LNCAP (cell line): ENCODE results near the gene PSMD9.
A peak's percentile ranks its signal among the peaks of the same experiment; 100 is the strongest.

Source experiments
- TF ChIP-seq, protein P1 (sequence below): fragments of 450-650 bp; IDR thresholded peaks from 2 replicates; pipeline ENCODE4 v1.5.1; 2017; ENCODE audit warnings: mild to moderate bottlenecking

The PSMD9 gene, protein sequence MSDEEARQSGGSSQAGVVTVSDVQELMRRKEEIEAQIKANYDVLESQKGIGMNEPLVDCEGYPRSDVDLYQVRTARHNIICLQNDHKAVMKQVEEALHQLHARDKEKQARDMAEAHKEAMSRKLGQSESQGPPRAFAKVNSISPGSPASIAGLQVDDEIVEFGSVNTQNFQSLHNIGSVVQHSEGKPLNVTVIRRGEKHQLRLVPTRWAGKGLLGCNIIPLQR

DNA sequence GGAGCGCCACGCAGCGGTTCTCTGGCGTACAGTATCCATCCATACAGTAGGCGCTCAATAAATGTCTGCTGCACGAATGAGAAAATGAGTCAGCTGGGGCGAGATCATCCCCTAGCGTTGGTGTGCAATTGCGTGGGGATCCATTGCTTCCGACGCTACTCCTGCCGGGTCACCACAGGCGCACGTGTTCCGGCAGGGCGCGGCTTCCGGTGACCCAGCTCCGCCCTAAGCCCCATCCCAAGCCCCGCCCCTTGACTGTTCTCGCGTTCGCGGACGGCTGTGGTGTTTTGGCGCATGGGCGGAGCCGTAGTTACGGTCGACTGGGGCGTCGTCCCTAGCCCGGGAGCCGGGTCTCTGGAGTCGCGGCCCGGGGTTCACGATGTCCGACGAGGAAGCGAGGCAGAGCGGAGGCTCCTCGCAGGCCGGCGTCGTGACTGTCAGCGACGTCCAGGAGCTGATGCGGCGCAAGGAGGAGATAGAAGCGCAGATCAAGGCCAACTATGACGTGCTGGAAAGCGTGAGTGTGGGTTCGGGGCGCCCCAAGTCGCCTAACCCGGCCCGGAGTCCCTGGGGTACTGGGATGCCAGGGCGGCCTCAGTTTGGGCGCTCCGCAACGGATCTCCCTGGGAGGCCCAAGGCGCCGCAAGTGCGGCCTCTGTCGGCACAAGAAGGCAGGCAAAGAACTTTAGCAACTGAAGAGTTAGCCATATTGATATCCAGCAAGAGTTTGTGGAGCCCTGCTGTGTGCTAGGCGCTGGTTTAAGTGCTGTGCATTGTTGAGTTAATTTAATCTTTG lies at the start of gene PSMD9:
TSS of gene PSMD9 (plus strand) at position 313 of the 796 bp plus-strand sequence. CDS start at position 380, 67 bp downstream.
- TF ChIP-seq, protein P1, sequence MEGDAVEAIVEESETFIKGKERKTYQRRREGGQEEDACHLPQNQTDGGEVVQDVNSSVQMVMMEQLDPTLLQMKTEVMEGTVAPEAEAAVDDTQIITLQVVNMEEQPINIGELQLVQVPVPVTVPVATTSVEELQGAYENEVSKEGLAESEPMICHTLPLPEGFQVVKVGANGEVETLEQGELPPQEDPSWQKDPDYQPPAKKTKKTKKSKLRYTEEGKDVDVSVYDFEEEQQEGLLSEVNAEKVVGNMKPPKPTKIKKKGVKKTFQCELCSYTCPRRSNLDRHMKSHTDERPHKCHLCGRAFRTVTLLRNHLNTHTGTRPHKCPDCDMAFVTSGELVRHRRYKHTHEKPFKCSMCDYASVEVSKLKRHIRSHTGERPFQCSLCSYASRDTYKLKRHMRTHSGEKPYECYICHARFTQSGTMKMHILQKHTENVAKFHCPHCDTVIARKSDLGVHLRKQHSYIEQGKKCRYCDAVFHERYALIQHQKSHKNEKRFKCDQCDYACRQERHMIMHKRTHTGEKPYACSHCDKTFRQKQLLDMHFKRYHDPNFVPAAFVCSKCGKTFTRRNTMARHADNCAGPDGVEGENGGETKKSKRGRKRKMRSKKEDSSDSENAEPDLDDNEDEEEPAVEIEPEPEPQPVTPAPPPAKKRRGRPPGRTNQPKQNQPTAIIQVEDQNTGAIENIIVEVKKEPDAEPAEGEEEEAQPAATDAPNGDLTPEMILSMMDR: peak; percentile 55

DNA sequence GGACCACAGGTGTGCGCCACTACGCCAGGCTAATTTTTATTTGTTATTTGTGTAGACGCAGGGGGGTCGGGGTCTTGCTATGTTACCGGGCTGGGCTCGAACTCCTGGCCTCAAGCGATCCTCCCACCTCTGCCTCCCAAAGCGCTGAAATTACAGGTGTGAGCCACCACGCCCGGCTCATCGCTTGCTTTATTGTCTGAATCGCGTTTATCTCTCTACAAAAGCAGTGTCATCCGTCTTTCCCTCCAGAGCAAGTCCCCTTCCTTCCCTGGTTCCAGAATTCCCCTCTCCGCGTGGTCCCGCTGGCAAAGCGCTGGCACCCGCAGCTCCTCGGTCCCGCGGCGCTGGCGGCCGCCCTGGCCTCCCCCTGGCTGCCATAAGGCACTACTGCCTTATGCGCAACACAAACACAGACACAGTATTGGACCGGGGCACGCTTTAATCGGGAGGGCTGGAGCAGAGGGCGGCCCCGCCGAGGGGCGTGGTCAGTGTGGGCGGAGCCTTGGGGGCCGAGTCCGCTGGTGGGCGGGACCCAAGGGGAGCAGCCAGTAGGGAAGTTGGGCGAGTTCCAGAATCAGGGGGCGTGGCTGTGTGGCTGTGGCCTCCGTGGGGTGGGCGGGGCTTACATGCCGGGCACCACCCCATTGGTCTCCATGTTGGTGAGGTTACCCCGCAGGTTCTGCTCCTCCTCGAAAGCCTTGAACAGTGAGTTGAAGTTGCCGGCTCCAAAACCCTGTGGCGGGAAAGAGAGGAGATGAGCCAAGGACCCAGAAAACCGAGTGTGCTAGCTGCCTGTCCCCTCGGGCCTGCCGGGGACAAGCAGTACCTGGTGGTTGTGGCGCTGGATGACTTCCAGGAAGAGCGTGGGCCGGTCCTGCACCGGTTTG lies 49.2 kb upstream of the PSMD9 start:
- TF ChIP-seq, protein P1: no peak; the same call in 1 of the 2 replicates

DNA sequence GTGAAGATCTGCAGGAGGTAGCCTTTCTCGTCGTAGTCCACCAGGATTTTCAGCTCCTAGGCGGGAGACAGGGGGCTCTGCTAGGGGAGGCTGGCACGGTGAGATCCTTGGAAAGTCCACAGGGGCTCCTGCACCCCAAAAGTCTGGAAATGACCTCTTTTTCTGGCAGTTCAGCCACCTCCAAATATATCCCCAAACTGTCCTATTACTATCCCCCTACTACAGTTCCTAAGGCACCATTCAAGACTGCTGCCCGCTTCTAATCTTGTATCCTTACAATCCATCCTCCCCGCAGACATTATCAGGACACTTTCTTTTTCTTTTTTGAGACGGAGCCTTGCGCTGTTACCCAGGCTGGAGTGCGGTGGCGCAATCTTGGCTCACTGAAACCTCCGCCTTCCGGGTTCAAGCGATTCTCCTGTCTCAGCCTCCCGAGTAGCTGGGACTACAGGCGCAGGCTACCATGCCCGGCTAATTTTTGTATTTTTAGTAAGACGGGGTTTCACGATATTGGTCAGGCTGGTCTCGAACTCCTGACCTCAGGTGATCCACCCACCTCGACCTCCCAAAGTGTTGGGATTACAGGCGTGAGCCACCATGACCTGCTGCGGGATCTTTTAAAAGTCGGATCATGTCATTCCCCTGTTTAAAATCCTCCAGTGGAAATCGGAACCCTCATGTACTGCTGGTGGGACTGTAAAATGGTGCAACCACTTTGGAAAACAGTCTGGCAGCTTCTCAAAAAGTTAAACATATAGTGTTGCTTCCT lies 48.4 kb upstream of the PSMD9 start:
- TF ChIP-seq, protein P1: no peak

DNA sequence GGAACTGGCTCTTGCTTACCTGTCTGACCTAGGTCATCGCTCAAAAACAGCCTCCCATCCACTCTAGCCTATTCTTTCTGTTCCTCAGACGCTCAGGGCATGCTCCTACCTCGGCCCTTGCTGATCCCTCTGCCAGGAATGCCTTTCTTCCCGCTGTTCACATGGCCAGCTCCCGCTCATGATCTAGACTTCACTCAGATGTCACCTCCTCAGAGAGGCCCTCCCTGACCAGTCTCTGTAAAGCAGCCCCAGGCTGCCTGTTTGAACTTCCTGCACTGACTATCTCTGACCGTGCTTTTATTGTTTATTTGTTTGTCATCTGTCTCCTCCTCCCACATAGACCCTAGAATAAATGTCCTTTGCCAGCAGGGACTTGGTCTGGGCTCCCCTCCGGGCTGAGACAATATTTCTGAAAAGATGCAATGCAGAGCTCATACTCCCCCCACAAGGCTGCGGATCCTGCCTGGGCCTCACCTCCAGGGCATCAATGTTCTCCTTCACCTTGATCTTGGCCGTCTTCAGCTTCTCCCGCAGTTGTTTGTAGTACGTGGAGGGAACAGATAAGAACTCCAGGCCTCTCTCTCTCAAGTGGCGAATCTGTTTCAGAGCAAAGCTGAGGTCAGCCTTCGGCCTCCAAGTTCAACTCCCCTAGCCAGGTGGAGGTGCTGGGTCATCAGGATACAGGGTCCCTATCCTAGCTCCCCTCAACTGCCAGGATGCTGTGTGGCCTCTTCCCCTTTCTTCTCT lies 45.2 kb upstream of the PSMD9 start:
- TF ChIP-seq, protein P1: no peak

DNA sequence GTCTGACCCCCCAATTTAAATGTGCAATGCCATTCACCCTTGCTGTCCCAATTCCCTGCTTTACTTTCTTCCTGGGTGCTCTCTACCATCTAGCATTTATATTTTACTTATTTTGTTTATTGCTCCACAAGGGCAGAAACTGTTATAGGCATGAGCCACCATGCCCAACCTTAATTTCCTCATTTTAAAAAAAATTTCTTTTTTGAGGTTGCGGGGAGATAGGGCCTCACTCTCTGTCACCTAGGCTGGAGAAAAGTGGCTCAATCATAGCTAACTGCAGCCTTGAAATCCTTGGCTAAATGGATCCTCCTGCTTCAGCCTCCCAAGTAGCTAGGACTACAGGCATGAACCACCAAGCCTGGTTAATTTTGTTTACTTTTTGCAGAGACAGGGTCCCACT lies 42.9 kb upstream of the PSMD9 start:
- TF ChIP-seq, protein P1: no peak

DNA sequence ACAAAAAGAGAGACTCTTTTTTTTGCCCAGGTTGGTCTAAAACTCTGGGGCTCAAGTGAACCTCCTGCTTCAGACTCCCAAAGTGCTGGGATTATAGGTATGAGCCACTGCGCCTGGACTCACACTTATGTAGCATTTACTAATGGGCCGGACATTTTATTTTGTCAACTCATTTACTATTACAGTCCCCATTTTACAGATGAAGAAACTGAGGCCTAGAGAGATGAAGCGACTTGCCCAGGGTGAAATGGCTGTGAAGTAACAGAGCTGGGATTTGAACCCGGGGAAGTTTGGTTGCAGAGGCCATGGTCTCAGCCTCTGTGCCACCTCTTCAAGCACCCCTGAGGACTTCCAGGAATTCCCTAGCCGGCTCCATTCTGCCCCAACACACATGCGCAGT lies 39.4 kb upstream of the PSMD9 start:
- TF ChIP-seq, protein P1: no peak
